Esophagus squamous epithelium (tissue), 4 donors: ENCODE data around the gene MAT1A.

Experiments used
- POLR2A ChIP-seq, 4 donors: fragments of 450-650 bp; IDR thresholded peaks; one replicate each; pipeline ENCODE4 v1.6.1; 2017; ENCODE audit warnings: antibody characterized with exemption in 4 of 4, mild to moderate bottlenecking in 4 of 4, moderate library complexity in 3 of 4
- TF ChIP-seq, protein P1 (sequence below), 6 experiments: fragments of 450-650 bp in 4 of 6; fragments of 200-600 bp in 2 of 6; sonication (generic) in 2 of 6; IDR thresholded peaks; one replicate each; pipeline ENCODE4 v1.5.1; 2016 to 2019; ENCODE audit warnings: antibody characterized with exemption in 6 of 6, mild to moderate bottlenecking in 4 of 6, moderate library complexity in 4 of 6

- TF ChIP-seq POLR2A (IDR thresholded peaks at IDR 0.05), result no peak
- TF ChIP-seq, protein P1, sequence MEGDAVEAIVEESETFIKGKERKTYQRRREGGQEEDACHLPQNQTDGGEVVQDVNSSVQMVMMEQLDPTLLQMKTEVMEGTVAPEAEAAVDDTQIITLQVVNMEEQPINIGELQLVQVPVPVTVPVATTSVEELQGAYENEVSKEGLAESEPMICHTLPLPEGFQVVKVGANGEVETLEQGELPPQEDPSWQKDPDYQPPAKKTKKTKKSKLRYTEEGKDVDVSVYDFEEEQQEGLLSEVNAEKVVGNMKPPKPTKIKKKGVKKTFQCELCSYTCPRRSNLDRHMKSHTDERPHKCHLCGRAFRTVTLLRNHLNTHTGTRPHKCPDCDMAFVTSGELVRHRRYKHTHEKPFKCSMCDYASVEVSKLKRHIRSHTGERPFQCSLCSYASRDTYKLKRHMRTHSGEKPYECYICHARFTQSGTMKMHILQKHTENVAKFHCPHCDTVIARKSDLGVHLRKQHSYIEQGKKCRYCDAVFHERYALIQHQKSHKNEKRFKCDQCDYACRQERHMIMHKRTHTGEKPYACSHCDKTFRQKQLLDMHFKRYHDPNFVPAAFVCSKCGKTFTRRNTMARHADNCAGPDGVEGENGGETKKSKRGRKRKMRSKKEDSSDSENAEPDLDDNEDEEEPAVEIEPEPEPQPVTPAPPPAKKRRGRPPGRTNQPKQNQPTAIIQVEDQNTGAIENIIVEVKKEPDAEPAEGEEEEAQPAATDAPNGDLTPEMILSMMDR (IDR thresholded peaks at IDR 0.05), result no peak
Measured at GRCh38 chr10:80313523-80313922, 24.1 kb upstream of the MAT1A start.
